Measurements from ENCODE around the gene USP40. TPM values are rescaled to one million over a fixed set of nuclear protein-coding genes. Genes with fewer than 3 reads are reported as not detected.

USP40 gene
- total and polyA plus RNA-seq, 2 experiments from 2014 or later = 5.7 to 11.7 TPM

DNA sequence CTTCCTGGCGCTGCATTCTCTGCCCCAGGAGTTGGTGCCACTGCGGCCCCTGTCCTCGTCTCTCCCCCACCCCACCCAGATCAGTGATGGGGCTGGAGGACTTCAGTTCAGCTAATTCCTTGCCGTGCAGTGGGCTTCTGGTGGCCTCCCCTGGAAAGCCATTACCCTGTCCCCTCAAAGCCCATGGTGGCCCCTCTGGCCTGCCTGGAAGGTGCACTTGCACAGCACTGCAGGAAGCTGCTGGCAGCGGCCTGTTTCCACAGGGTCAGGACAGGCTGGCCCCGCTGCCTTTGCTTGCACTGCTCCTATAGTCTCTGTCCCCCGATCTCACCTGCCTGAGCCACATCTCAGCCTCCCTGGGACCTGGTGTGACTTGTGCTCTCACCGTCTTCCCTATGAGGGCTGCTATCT, 105.1 kb downstream of the USP40 start (continued):
- no peak for TF ChIP-seq ZNF462 (CRISPR knock-in tag; IDR thresholded peaks at IDR 0.05)
- no peak for TF ChIP-seq CREB1 (CRISPR knock-in tag; IDR thresholded peaks at IDR 0.05; ENCODE audit: low read depth)

DNA sequence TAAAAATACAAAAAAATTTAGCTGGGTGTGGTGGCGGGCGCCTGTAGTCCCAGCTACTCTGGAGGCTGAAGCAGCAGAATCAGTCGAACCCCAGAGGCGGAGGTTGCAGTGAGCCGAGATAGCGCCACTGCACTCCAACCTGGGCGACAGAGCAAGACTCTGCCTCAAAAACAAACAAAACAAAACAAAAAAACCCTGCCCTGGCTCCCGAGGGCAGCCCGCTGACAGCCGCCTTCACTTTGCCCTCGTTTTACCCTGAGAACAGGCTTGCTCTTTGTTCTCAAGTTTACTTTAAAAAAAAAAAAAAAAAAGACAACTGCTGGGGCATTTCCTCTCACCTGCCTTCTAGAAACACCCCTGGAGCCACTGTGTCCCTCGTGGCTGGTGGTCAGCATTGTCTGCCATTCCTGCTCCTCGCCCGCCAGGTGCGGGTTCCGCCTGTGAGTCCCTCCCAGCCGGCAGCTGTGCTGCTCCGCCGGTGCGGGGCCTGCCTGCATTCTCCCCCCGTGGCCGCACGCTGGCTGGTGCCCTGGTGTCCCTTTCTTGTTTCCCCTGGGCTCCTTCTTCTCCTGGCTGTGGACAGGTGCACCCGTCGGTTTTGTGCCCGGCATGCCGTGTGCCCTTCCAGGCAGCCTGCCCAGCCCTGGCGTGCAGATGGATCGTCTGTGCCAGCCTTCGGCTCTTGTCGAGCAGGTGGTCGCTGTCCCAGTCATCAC, 105.7 kb downstream of the USP40 start:
- Histone ChIP-seq H3K4me2 (no peak overlapping the region), H3F3A (replicated peaks; ENCODE audit: low read depth) (no peaks in the 10 kb centered on the region), H3K9me2 (ENCODE audit: insufficient read depth) (no peaks in the 10 kb centered on the region), H3K36me3 (ENCODE audit: insufficient read depth) (no peaks in the 10 kb centered on the region), H3K79me2 (replicated peaks; ENCODE audit: insufficient read depth) (no peaks in the 10 kb centered on the region), H2AFZ (no peak overlapping the region), H4K20me1 (replicated peaks; ENCODE audit: insufficient read depth) (no peaks in the 10 kb centered on the region), H3K27ac (ENCODE audit: low read depth) (no peak overlapping the region), H3K4me3 (no peak overlapping the region), H3K4me1 (ENCODE audit: insufficient read depth) (no peaks in the 10 kb centered on the region), H3K27me3 (ENCODE audit: insufficient read depth) (no peaks in the 10 kb centered on the region)
- H3K9me3 Mint-ChIP-seq = peaks cover 2% of the 10 kb centered on the region; the same call in 1 of the 3 replicates
- peaks cover 14% of the 10 kb centered on the region for H3K27me3 Mint-ChIP-seq (ENCODE audit: insufficient read depth, low read depth, poor library complexity)
- no peak for DNase-seq (ENCODE audit: low spot score)
- no peak overlapping the region for H3K27ac Mint-ChIP-seq
- no peak overlapping the region for H3K4me3 Mint-ChIP-seq
- H3K36me3 Mint-ChIP-seq (ENCODE audit: low read depth) = peaks cover 32% of the 10 kb centered on the region
- no peaks in the 10 kb centered on the region; the same call in 2 of the 3 replicates for H3K4me1 Mint-ChIP-seq
- ATAC-seq = no peak
- no peak for TF ChIP-seq EZH2phosphoT487 (IDR thresholded peaks at IDR 0.05; ENCODE audit: unreplicated experiment)
- TF ChIP-seq POLR2AphosphoS5 (IDR thresholded peaks at IDR 0.05; ENCODE audit: low read depth) = no peak
- no peak for TF ChIP-seq CREB1 (CRISPR knock-in tag; IDR thresholded peaks at IDR 0.05; ENCODE audit: low read depth)
- TF ChIP-seq, protein P1, sequence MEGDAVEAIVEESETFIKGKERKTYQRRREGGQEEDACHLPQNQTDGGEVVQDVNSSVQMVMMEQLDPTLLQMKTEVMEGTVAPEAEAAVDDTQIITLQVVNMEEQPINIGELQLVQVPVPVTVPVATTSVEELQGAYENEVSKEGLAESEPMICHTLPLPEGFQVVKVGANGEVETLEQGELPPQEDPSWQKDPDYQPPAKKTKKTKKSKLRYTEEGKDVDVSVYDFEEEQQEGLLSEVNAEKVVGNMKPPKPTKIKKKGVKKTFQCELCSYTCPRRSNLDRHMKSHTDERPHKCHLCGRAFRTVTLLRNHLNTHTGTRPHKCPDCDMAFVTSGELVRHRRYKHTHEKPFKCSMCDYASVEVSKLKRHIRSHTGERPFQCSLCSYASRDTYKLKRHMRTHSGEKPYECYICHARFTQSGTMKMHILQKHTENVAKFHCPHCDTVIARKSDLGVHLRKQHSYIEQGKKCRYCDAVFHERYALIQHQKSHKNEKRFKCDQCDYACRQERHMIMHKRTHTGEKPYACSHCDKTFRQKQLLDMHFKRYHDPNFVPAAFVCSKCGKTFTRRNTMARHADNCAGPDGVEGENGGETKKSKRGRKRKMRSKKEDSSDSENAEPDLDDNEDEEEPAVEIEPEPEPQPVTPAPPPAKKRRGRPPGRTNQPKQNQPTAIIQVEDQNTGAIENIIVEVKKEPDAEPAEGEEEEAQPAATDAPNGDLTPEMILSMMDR (conservative IDR thresholded peaks at IDR 0.05; ENCODE audit: low read depth in 2 of 2) = no peak
- no peak for TF ChIP-seq ZNF114 (CRISPR knock-in tag; IDR thresholded peaks at IDR 0.05)
- no peak for TF ChIP-seq ETS1 (IDR thresholded peaks at IDR 0.05)
- TF ChIP-seq NANOG (IDR thresholded peaks at IDR 0.05; ENCODE audit: borderline replicate concordance) = no peak
- no peak for TF ChIP-seq EZH2 (IDR thresholded peaks at IDR 0.05; ENCODE audit: low read depth, unreplicated experiment)
- no peak for TF ChIP-seq ZNF331 (CRISPR knock-in tag; IDR thresholded peaks at IDR 0.05; ENCODE audit: low read depth)

Measured in GM23338 (cell line).